ENCODE measurements around the gene PDCD4. TPM values are rescaled to one million over a fixed set of nuclear protein-coding genes. Genes with fewer than 3 reads are reported as not detected.

PDCD4 gene
- total RNA-seq, 1 experiment from 2014 or later: 63.0 TPM

DNA sequence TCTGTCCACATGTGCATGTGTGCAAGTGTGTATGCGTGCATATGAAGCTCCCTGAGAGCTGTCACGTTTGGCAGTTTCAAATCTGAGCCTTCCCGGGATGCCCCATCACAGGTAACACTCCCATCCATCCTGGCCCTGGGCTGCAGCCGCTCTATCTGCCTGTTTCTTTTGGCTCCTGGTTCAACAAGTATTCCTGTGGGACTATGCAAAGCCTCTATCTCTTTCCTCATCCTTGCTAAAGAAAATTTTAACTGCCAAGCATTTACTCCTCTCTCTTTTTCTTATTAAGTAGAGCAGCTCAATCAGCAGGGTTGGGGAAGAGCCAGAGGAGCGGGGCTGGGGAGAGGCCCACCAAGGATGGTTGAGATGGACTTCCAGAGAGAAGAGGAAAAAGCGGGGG is 24.4 kb upstream of the PDCD4 start:
- H4K20me1 ChIP-seq (ENCODE audit: insufficient read depth): no peaks in the 10 kb centered on the region
- H2AFZ ChIP-seq (ENCODE audit: low read depth, low read length, poor library complexity, severe bottlenecking): no peak overlapping the region
- no peak overlapping the region for H3K4me2 ChIP-seq (ENCODE audit: low read length)
- no peak overlapping the region for H3K4me3 ChIP-seq (replicated peaks in 1 of 2; ENCODE audit: low read depth in 1 of 2, low read length in 2 of 2)
- no peak for TF ChIP-seq POLR2AphosphoS5 (IDR thresholded peaks at IDR 0.05; ENCODE audit: low read depth, low read length)
- no peak for TF ChIP-seq CBX3 (IDR thresholded peaks at IDR 0.05; ENCODE audit: low read depth)
- TF ChIP-seq EGR1 (IDR thresholded peaks at IDR 0.05; ENCODE audit: low read depth): no peak
- no peak for TF ChIP-seq ZFX (IDR thresholded peaks at IDR 0.05)
- TF ChIP-seq POLR2A (IDR thresholded peaks at IDR 0.05; ENCODE audit: borderline replicate concordance, extremely low read depth, insufficient read depth, insufficient read length): no peak
- TF ChIP-seq SRF (IDR thresholded peaks at IDR 0.05; ENCODE audit: low read depth): no peak
- TF ChIP-seq JUND (IDR thresholded peaks at IDR 0.05): no peak
- no peak for TF ChIP-seq RAD21 (IDR thresholded peaks at IDR 0.05; ENCODE audit: low read depth)
- TF ChIP-seq, protein P1, sequence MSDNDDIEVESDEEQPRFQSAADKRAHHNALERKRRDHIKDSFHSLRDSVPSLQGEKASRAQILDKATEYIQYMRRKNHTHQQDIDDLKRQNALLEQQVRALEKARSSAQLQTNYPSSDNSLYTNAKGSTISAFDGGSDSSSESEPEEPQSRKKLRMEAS (IDR thresholded peaks at IDR 0.05): no peak
- no peak for TF ChIP-seq CEBPB (IDR thresholded peaks at IDR 0.05; ENCODE audit: low read depth)
- TF ChIP-seq, protein P2, sequence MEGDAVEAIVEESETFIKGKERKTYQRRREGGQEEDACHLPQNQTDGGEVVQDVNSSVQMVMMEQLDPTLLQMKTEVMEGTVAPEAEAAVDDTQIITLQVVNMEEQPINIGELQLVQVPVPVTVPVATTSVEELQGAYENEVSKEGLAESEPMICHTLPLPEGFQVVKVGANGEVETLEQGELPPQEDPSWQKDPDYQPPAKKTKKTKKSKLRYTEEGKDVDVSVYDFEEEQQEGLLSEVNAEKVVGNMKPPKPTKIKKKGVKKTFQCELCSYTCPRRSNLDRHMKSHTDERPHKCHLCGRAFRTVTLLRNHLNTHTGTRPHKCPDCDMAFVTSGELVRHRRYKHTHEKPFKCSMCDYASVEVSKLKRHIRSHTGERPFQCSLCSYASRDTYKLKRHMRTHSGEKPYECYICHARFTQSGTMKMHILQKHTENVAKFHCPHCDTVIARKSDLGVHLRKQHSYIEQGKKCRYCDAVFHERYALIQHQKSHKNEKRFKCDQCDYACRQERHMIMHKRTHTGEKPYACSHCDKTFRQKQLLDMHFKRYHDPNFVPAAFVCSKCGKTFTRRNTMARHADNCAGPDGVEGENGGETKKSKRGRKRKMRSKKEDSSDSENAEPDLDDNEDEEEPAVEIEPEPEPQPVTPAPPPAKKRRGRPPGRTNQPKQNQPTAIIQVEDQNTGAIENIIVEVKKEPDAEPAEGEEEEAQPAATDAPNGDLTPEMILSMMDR (IDR thresholded peaks at IDR 0.05 in 2 of 3, conservative IDR thresholded peaks at IDR 0.05 in 1 of 3; ENCODE audit: borderline replicate concordance in 1 of 3, insufficient read depth in 1 of 3, low read depth in 2 of 3, low read length in 2 of 3): no peak
- no peak for TF ChIP-seq SIN3A (IDR thresholded peaks at IDR 0.05; ENCODE audit: low read depth)
- no peak for TF ChIP-seq YY1 (IDR thresholded peaks at IDR 0.05; ENCODE audit: extremely low read depth, insufficient replicate concordance, low read depth, low read length)
- no peak for TF ChIP-seq TCF7L2 (IDR thresholded peaks at IDR 0.05; ENCODE audit: borderline replicate concordance, extremely low read depth, insufficient read depth, insufficient read length)
- no peak for TF ChIP-seq EZH2phosphoT487 (IDR thresholded peaks at IDR 0.05; ENCODE audit: borderline replicate concordance)
- TF ChIP-seq, protein P3, sequence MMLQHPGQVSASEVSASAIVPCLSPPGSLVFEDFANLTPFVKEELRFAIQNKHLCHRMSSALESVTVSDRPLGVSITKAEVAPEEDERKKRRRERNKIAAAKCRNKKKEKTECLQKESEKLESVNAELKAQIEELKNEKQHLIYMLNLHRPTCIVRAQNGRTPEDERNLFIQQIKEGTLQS (IDR thresholded peaks at IDR 0.05): no peak
- TF ChIP-seq EZH2 (IDR thresholded peaks at IDR 0.05): no peak
- no peak for TF ChIP-seq ELF1 (IDR thresholded peaks at IDR 0.05; ENCODE audit: borderline replicate concordance, low read depth)
- TF ChIP-seq, protein P4, sequence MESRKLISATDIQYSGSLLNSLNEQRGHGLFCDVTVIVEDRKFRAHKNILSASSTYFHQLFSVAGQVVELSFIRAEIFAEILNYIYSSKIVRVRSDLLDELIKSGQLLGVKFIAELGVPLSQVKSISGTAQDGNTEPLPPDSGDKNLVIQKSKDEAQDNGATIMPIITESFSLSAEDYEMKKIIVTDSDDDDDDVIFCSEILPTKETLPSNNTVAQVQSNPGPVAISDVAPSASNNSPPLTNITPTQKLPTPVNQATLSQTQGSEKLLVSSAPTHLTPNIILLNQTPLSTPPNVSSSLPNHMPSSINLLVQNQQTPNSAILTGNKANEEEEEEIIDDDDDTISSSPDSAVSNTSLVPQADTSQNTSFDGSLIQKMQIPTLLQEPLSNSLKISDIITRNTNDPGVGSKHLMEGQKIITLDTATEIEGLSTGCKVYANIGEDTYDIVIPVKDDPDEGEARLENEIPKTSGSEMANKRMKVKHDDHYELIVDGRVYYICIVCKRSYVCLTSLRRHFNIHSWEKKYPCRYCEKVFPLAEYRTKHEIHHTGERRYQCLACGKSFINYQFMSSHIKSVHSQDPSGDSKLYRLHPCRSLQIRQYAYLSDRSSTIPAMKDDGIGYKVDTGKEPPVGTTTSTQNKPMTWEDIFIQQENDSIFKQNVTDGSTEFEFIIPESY (IDR thresholded peaks at IDR 0.05; ENCODE audit: extremely low read depth, insufficient replicate concordance, low read length): no peak
- TF ChIP-seq ZNF274 (IDR thresholded peaks at IDR 0.05; ENCODE audit: low read depth, low read length): no peak
- H3K9me2 ChIP-seq (ENCODE audit: insufficient read depth): no peaks in the 10 kb centered on the region
- no peaks in the 10 kb centered on the region for H3K27me3 ChIP-seq (ENCODE audit: insufficient read depth, low read length)
- intact Hi-C loops (cut with micrococcal nuclease): no loop called here
- H3K27ac ChIP-seq (ENCODE audit: low read depth, low read length): no peak overlapping the region
- DNase-seq (ENCODE audit: low read depth, low spot score) (no peak), ATAC-seq (no peak)
- ChIA-PET RAD21 (ENCODE audit: low non-redundant PET in 1 of 2, low total read pairs in 2 of 2, uncharacterized antibody in 2 of 2, unreplicated experiment in 2 of 2) (no interaction called here), CTCF (no interaction called here), POLR2A (no interaction called here)
- H3K36me3 ChIP-seq (ENCODE audit: control insufficient read depth in 1 of 2, insufficient read depth in 2 of 2, low read length in 2 of 2): no peaks in the 10 kb centered on the region
- H3K9ac ChIP-seq (ENCODE audit: low read length): no peak overlapping the region
- H3K9me3 ChIP-seq (ENCODE audit: control insufficient read depth in 1 of 2, insufficient read depth in 1 of 2, low read depth in 1 of 2, low read length in 2 of 2): no peaks in the 10 kb centered on the region
- BruUV-seq (replicated peaks): no TSS peak
- H3K79me2 ChIP-seq (ENCODE audit: insufficient read depth, low read length): no peaks in the 10 kb centered on the region
- H3K4me1 ChIP-seq (ENCODE audit: control insufficient read depth in 1 of 2, insufficient read depth in 2 of 2, low read length in 2 of 2): peaks cover 5 to 7% of the 10 kb centered on the region in 2 experiments

Data from HCT116 (cell line).